Muscle layer of colon (tissue), 2 donors: Measurements from ENCODE around the gene USP4.

Experiments used
- H3K27ac ChIP-seq: one replicate; pipeline ENCODE4 v1.7.0; 2013; ENCODE audit warnings: low read depth, mild to moderate bottlenecking, low read length, moderate library complexity
- H3K27me3 ChIP-seq, 2 donors: one replicate each; pipeline ENCODE4 v1.7.0; 2013; ENCODE audit warnings: low read length in 2 of 2, mild to moderate bottlenecking in 2 of 2; ENCODE audit not compliant: insufficient read depth in 2 of 2, control insufficient read depth in 1 of 2
- H3K36me3 ChIP-seq: one replicate; pipeline ENCODE4 v1.7.0; 2013; ENCODE audit warnings: mild to moderate bottlenecking, low read length; ENCODE audit not compliant: insufficient read depth
- H3K4me1 ChIP-seq: one replicate; pipeline ENCODE4 v1.7.0; 2013; ENCODE audit warnings: mild to moderate bottlenecking, low read length; ENCODE audit not compliant: insufficient read depth
- H3K4me3 ChIP-seq, 2 donors: one replicate each; pipeline ENCODE4 v1.7.0; 2013; ENCODE audit warnings: low read length in 2 of 2, low read depth in 1 of 2, mild to moderate bottlenecking in 1 of 2, moderate library complexity in 1 of 2
- H3K9ac ChIP-seq: one replicate; pipeline ENCODE4 v1.7.0; 2013; ENCODE audit warnings: low read length
- H3K9me3 ChIP-seq: one replicate; pipeline ENCODE4 v1.7.0; 2013; ENCODE audit warnings: mild to moderate bottlenecking, low read length
- donor health status: abdominal sarcoma.
- donor health status: Adenocarcinoma of cecum.

Gene USP4

DNA sequence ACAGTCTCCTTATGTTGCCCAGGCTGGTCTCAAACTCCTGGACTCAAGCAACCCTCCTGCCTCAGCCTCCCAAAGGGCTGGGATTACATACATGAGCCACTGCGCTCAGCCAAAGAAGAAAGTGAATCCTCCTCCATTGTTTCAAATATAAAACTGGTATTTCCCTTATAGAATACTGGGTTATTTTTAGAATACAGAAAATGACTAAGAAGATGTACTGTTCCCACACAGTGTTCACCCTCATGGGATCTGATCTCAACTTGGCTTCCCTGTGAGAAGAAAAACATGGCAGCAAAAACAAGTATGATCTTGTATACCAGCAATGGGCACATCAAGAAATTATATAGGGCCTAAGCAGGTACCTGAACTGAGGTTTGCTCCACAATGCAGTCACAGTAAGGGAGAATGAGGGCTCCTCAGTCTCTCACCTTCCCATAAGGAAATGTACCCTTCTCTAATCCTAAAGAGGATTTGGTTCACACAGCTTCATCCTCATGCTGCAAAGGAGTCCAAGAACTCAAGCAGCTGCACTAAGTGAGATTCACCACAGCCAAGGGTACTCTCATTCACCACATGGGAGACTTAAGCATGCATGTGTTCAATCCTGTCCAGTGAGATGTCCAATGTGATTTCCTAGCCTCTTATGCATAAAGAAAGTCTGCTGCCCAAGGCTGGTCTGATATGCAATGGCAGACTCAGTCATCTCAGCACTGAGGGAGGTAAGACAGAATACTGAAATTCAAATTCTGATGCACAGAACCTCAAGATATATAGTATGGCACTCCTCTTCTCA is 25.8 kb downstream of the USP4 start:
- no peak overlapping the region for H3K9ac ChIP-seq
- no peak overlapping the region for H3K4me3 ChIP-seq
- H3K27me3 ChIP-seq, result no peaks in the 10 kb centered on the region
- H3K4me1 ChIP-seq, result no peaks in the 10 kb centered on the region
- H3K36me3 ChIP-seq, result peaks cover 50% of the 10 kb centered on the region
- no peak overlapping the region for H3K27ac ChIP-seq
- H3K9me3 ChIP-seq, result no peaks in the 10 kb centered on the region

DNA sequence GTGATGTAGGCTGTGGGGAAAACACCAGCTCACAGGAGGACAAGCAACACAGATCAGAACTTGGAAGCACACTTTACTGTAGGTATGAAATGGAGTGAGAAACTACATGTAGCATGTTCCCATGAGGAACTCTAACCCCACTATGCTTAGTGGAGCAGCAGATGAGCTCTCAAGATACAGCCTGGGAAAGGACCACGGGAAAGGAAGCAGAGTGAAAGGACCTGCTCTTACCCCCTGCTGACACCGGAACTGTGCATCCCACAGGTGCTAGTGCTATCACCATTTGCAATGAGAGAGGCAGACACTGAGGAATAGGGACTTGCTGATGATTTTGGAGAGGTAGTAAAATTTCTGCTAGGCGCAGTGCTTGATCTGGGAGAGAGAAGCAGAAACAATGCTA is 28.6 kb downstream of the USP4 start:
- no peaks in the 10 kb centered on the region for H3K27me3 ChIP-seq
- no peak overlapping the region for H3K9ac ChIP-seq
- no peaks in the 10 kb centered on the region for H3K4me1 ChIP-seq
- H3K27ac ChIP-seq, result no peak overlapping the region
- H3K4me3 ChIP-seq, result no peak overlapping the region
- no peaks in the 10 kb centered on the region for H3K9me3 ChIP-seq
- peaks cover 40% of the 10 kb centered on the region for H3K36me3 ChIP-seq

DNA sequence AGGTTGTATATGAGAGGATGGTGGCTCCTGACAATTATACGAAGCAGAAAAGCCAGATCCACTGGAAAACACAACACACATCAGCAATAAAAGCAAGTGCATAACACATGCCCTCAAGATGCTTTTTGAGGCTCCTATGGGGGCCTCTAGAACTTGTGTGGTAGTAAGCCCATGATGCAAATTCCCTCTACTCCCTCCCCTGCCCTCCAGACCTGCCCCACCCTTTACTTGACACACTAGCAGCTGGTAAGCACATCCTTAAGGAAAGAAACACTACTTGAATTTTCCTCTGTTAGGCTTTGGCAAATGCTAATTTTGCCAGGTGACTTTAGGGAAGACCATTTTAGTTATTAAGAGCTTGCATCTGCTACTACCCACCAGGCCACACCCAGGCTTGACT is 29.2 kb downstream of the USP4 start:
- no peak overlapping the region for H3K4me3 ChIP-seq
- no peak overlapping the region for H3K9ac ChIP-seq
- H3K27me3 ChIP-seq, result no peaks in the 10 kb centered on the region
- no peaks in the 10 kb centered on the region for H3K4me1 ChIP-seq
- no peaks in the 10 kb centered on the region for H3K9me3 ChIP-seq
- H3K36me3 ChIP-seq, result peaks cover 41% of the 10 kb centered on the region
- no peak overlapping the region for H3K27ac ChIP-seq

DNA sequence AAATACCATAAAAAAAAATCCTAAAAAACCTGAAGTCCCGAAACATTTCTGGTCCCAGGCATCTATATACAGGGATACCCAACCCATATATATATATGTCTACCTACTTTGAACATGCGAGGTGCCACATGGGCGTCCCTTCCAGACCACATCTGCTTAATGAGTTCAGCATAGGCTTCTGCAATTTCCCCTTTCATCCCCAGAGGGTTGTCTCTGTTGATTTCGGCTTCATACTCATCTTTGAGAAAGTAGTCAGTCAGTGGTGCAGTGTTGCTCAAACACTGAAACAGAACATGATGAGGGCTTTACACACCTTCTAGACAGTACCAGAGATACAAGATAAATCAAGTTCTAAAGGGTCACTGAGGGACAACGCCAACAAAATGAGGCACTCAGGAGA is 34.2 kb downstream of the USP4 start:
- no peaks in the 10 kb centered on the region for H3K4me1 ChIP-seq
- no peak overlapping the region for H3K27ac ChIP-seq
- H3K9me3 ChIP-seq, result no peaks in the 10 kb centered on the region
- no peak overlapping the region for H3K9ac ChIP-seq
- H3K4me3 ChIP-seq, result no peak overlapping the region
- H3K36me3 ChIP-seq, result peaks cover 40% of the 10 kb centered on the region
- no peaks in the 10 kb centered on the region for H3K27me3 ChIP-seq

DNA sequence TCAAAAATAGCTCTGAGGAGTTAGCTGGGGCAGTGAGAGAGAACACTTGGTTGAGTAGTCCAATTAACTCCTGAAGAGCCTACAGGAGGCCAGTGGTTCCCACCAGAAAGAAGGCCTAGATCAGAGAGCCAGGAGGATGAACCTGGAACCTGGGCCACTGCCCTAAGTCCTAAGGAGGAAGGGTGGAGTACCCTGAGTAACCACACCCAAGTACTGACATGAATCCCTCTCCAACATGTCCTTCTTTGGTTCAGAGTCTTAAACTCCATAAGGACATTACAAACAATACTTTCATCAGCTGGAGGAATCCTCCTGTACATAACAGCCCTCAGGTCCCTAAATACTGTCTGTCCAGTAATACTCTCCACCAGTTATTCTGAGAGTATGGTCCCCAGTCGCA is 37.2 kb downstream of the USP4 start:
- Histone ChIP-seq H3K27ac (no peak overlapping the region), H3K36me3 (peaks cover 47% of the 10 kb centered on the region), H3K4me3 (no peak overlapping the region), H3K4me1 (no peaks in the 10 kb centered on the region), H3K27me3 (no peaks in the 10 kb centered on the region), H3K9me3 (no peaks in the 10 kb centered on the region), H3K9ac (no peak overlapping the region)

DNA sequence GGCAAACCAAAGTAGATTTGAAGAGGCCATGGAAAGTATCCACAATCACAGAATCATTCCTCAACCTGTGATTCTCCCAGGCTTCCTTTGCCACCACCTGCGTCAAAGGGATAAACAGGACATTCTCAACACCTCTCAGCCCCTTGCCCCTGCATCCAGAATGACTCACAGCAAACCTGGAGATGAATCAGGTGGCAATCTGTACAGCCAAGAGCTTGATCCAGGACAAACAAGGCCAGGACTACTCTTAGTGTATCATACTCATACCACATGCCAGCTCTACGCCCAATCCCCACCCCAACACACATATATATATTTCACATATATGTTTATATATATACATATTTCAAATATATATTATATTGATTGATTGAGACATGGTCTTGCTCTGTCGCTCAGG is 39.3 kb downstream of the USP4 start:
- Histone ChIP-seq H3K27ac (no peak overlapping the region), H3K27me3 (no peaks in the 10 kb centered on the region), H3K9ac (no peak overlapping the region), H3K9me3 (no peaks in the 10 kb centered on the region), H3K36me3 (peaks cover 54% of the 10 kb centered on the region), H3K4me3 (no peak overlapping the region), H3K4me1 (peaks cover 12% of the 10 kb centered on the region)

DNA sequence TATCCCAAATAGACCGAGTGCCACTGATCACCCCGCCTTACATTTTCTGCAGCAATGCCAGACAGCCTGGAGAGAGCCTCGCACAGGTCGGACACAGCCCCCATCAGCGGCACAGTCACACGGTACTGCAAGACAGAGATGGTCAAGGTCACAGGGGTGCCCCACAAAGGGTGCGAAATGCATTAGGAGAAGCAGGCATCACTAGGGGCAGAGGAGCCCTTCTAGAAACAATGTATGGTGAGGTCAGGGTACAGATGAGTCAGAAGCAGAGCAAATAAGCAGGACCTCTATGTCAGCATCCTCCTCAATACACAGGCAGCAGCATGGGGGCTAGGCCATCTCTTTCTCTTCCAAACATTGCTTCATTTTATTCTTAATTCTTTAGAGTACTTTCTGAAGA is 41.3 kb downstream of the USP4 start:
- Histone ChIP-seq H3K27ac (no peak overlapping the region), H3K9me3 (no peaks in the 10 kb centered on the region), H3K27me3 (no peaks in the 10 kb centered on the region), H3K4me1 (peaks cover 16% of the 10 kb centered on the region), H3K4me3 (no peak overlapping the region), H3K36me3 (peaks cover 63% of the 10 kb centered on the region), H3K9ac (no peak overlapping the region)

DNA sequence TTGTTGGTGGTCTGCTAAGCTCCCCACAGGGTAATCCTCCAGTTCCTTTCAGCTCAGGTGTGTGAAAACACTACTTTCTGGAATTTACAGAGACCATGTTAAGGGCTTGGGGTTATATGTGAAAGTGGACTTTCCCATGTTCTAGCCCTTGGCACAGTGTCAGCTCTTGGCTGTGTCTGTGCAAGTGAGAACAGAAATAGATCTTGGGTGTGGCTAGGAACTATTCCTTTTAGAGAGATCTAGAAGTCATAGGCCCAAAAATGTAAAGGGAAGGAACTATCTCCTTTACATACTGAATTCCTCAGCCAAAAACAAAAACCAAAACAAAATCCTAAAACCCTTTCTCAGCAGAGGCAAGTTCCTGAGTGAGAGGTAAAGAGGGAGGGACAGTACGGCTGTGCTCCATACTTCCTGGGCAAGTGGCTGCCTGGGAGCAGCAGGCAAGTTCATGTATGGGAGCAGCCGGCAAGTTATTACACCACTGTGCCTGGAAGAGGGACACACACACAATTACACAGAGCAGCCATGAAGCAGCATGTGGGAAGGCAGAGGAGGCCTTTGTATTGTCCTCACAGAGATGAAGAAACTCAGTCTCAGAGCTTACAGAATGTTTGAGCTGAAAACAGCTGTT is 43.0 kb downstream of the USP4 start:
- H3K27me3 ChIP-seq, result no peaks in the 10 kb centered on the region
- H3K9ac ChIP-seq, result no peak overlapping the region
- no peak overlapping the region for H3K4me3 ChIP-seq
- peaks cover 16% of the 10 kb centered on the region for H3K4me1 ChIP-seq
- peaks cover 64% of the 10 kb centered on the region for H3K36me3 ChIP-seq
- H3K9me3 ChIP-seq, result no peaks in the 10 kb centered on the region
- no peak overlapping the region for H3K27ac ChIP-seq

DNA sequence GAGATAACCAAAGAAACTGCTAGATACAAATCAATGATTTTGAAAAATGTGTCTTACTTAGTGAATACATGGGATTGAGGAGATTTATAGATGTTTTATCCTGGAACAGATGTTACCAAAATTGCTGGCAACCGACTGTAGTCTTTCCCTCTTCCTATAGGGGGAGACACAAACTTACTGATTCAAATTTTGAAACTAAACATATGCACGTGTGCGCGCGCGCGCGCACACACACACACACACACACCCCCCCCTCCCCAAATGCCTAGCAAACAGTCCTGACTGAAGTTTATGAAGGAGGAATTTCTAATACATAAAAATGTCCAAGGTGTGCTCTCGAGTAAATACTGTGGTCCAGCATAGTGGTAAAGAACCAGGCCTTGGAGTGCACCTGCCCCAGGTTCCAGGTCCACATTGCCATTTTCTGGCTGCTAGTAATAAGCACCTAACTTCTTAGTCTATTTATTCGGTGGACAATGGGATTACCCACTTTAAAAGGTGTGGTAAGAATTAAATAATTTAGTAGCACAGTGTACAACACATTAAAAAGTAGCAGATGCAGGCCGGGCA is 44.3 kb downstream of the USP4 start:
- H3K27ac ChIP-seq, result no peak overlapping the region
- no peak overlapping the region for H3K4me3 ChIP-seq
- no peaks in the 10 kb centered on the region for H3K9me3 ChIP-seq
- no peaks in the 10 kb centered on the region for H3K27me3 ChIP-seq
- H3K9ac ChIP-seq, result no peak overlapping the region
- peaks cover 16% of the 10 kb centered on the region for H3K4me1 ChIP-seq
- H3K36me3 ChIP-seq, result peaks cover 64% of the 10 kb centered on the region

DNA sequence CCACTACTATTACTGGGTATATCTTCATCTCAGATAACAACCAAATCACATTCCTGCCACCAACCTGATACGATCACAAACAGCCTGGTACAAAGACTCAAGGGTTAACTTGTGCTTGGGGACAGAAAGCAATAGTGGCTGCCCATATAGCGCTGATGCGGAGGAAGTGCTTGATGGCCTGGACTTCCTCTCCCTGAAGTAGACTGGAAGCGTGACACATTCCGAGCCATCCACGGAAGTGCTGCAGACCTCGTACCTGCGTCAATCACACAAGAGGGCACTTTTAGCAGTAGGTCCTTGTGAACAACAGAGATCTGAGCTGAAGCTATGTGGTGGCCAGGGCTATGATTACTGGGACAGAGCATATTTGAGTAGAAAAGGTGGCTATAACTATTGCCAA is 45.5 kb downstream of the USP4 start:
- no peak overlapping the region for H3K27ac ChIP-seq
- H3K27me3 ChIP-seq, result no peaks in the 10 kb centered on the region
- H3K36me3 ChIP-seq, result peaks cover 67% of the 10 kb centered on the region
- H3K4me1 ChIP-seq, result peaks cover 16% of the 10 kb centered on the region
- H3K4me3 ChIP-seq, result no peak overlapping the region
- H3K9me3 ChIP-seq, result no peaks in the 10 kb centered on the region
- no peak overlapping the region for H3K9ac ChIP-seq

DNA sequence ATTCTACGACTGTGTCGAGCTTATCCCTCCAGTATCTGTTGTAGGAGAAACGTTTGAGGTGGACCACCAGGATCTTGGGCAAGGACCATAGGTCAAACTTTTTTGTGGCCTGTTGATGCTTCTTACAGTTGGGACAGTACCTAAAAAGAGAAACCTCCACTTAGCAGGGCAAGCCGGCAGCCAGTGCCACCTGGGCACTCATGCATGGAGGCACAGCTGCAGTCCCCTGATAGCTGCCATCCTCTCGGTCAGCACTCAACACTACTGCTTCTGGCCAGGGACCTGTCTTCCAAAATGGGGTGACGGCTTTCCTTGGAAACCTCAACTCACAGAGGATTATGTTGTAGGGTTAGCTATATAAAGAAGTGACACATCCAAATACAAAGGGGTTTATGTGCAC is 55.9 kb downstream of the USP4 start:
- Histone ChIP-seq H3K9me3 (no peaks in the 10 kb centered on the region), H3K27me3 (no peaks in the 10 kb centered on the region), H3K4me3 (no peak overlapping the region), H3K9ac (no peak overlapping the region), H3K36me3 (peaks cover 69% of the 10 kb centered on the region), H3K27ac (no peak overlapping the region), H3K4me1 (no peaks in the 10 kb centered on the region)
